NCI-H69 (cell line): ENCODE data around the gene TRAIP.
A peak's percentile ranks its signal among the peaks of the same experiment; 100 is the strongest.
"Not testable (repeated sequence)": the region's sequence is repeated elsewhere in the genome, so short reads cannot be mapped to it uniquely, and the experiment has no call there.

Source experiments
- DNase-seq: peaks from one replicate; lab custom pipeline; 2025; lab: John Stamatoyannopoulos, UW

TRAIP gene, protein sequence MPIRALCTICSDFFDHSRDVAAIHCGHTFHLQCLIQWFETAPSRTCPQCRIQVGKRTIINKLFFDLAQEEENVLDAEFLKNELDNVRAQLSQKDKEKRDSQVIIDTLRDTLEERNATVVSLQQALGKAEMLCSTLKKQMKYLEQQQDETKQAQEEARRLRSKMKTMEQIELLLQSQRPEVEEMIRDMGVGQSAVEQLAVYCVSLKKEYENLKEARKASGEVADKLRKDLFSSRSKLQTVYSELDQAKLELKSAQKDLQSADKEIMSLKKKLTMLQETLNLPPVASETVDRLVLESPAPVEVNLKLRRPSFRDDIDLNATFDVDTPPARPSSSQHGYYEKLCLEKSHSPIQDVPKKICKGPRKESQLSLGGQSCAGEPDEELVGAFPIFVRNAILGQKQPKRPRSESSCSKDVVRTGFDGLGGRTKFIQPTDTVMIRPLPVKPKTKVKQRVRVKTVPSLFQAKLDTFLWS

GRCh38 chr3:49856181-49857005 lies at the start of gene TRAIP:
TSS of gene TRAIP (minus strand) at chr3:49856564. CDS start at chr3:49856453, 111 bp downstream.
- DNase-seq, result peak; percentile 95

- not testable (repeated sequence) for DNase-seq
Observed at GRCh38 chr3:49904448-49904847, 48.1 kb upstream of the TRAIP start.

- peak; percentile 94 for DNase-seq
Observed at GRCh38 chr3:49903451-49904424, 47.4 kb upstream of the TRAIP start, which contains the start of gene MST1R. TSS of gene MST1R (minus strand) at chr3:49903873. CDS start at chr3:49903609, 264 bp downstream.

DNA sequence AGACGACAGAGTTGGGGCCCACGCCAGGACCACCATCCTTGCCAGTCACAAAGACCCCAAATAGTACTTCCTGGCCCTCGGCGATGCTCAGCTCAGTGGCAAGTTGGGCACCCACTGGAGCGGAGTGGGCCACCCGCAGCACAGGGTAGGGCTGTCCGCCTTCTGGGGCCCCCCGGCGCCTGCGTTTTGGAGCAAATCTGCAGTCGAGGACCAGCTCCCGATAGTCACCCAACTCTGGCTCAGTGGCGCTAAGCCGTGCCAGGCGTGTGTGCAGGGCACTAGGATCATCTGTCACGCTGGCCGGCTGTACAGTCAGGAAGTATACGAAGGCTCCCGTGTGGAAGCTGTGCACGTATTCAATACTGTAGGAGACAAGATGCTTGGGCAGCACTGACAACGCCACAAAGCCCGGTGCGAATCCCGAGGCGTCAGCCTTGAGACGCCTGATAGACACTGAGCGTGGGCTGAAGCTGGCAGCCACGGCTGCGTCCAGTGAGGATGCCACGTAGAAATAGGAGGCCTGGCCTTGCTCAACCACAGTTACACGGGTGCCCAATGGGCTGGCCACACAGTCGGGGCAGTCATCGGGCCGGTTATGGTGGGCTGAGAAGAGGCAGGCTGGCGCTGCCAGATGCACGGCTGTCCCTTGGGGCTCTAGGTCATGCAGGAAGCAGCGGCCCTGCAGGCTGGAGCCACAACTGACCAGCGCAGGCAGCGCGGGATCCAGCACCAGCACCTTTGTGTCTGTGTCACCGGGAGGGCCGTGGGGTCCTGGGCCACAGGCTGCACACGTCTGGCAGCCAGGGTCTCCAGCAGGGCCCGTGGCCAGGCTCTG lies 46.4 kb upstream of the TRAIP start:
- DNase-seq, result no peak

DNA sequence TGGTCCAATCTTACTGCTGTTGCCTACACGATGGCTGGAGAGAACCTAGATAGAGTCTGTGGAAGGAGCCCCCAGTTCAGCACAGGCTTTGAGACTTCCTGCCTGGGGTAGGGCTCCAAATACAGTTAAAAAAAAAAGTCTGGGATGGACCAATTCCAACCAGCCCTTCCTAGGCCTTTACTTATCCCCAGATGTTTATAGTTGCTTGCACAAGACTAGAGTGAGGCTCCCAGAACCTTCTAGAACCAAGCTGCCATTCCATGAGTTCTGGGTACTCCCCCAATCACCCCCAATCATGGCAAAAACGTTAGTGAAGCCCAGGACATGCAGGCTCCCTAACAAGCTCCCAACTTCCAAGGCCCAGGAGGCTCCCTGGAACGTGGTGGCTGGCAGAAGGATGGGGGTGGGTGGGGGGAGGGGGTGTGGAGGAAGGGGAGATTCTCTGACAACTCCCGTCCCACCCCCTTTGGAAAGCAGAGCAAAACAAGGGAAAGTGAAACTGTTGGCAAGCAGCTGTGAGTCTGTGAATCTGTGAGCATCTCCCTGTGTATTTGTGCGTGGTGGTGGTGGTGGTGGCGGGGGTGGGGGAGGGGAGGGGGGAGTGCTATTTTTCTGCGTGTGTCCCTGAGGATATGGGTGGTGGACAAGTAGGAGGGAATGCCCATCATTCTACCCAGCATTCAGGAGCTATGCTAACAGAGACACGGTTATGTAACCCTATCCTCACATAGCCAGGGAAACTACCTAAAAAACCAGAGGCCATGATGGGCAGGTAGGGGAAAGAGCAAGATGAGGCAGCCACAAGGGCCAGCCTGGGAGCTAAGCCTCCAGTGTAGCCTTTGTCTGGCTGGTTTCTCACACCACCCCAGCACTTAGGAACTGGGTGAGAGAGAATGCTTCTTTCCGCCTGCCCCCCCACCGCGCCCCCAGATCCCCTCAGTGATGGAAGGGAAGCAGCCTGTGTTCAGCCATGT lies 45.3 kb upstream of the TRAIP start:
- DNase-seq, result peak; percentile 15

GRCh38 chr3:49900491-49901153 lies 44.3 kb upstream of the TRAIP start:
- DNase-seq, result peak; percentile 71

DNA sequence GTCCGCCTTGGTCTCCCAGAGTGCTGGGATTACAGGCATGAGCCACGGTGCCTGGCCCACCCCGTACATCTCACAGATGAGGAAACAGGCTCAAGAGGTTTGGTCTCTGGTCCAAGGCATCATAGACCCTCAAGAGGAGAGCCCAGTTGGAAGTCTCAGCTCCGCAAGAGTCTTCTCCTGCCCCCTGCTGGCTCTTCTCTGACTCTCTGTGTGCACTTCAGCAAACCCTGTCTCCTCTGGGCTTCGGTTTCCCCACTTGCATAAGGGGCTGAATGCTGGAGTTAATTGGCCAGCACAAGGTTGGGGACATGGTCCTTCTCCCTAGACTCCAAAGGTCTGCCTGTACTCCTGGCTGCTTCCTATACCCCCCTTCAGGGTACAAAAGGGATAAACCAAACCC lies 43.5 kb upstream of the TRAIP start:
- DNase-seq, result peak; percentile 33

- DNase-seq, result no peak
Observed at GRCh38 chr3:49898991-49899390, 42.6 kb upstream of the TRAIP start.

GRCh38 chr3:49896345-49896744 lies 40.0 kb upstream of the TRAIP start:
- DNase-seq, result no peak

- DNase-seq, result no peak
Observed at GRCh38 chr3:49895791-49896190, 39.4 kb upstream of the TRAIP start.

DNA sequence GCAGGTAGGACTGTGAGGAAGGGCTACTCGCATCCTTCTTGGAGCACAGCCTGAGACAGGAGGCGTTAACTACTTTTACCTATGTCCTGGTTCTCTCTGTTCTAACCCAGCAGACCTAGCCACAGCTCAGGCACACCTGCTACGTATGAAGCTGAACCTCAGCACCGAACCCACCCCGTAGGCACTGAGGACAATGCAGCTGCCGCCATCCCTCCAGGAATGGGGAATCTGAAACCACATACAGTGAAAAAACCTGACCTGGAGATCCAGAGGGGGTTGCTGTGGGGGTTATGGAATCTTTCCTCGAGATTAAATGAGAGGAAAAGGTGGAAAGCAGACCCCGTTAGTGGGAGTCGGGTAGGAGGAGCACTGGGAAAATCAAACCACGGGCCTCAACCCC lies 32.9 kb upstream of the TRAIP start:
- DNase-seq, result no peak

DNA sequence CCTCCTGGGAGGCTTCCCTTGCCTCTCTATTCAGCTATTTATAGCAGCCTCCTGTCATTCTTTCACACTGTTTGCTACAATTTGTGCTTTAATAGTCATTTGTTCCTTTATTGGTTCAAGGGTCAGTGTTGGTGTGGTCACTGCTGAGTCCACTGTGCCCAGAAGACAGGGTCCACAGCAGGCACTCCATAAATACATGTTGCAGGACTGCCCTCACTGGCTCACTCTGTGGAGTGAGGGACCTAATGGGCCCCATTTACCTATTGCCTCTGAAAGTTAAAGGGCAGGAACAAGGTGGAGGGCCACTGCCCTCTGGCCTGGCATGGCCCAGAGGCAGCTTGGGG lies 30.5 kb upstream of the TRAIP start:
- no peak for DNase-seq

- DNase-seq, result no peak
Observed at GRCh38 chr3:49883998-49884397, 27.6 kb upstream of the TRAIP start.

- no peak for DNase-seq
Observed at GRCh38 chr3:49882166-49882565, 25.8 kb upstream of the TRAIP start.

DNA sequence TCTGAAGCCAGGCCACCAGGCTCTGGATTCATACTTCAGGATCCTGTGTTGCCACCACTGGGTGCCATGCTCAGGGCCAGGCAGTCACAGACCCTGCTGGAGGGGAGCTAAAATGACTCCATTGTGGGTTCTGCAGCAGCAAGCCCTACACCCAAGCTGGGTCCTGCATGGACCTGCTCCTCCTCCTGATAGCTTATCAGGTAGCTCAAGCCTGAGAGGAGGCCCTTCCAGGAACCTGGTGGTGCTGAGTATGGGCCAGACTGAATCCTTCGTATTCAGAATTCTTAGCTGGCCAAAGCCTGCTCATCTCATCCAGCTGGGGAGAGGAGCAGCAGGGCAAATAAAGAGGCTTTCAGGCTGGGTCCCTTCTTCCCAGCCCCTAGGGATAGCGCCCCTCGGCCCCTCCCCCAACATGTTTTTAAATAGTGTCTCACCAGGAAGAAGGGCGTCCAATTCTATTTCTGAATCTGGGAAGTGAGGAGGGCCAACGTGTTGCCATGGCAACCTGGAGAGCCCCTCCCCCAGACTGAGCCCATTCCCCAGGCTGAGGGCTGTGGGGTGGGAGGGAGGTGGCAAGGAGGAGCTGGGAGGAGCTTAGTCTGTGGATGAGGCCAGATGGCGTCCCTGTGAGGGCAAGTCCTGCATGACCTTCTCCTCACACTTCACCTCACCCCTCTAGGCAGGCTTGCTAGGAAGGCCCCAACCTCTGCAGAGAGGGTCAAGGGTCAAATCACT lies 24.4 kb upstream of the TRAIP start:
- DNase-seq, result peak; percentile 27

DNA sequence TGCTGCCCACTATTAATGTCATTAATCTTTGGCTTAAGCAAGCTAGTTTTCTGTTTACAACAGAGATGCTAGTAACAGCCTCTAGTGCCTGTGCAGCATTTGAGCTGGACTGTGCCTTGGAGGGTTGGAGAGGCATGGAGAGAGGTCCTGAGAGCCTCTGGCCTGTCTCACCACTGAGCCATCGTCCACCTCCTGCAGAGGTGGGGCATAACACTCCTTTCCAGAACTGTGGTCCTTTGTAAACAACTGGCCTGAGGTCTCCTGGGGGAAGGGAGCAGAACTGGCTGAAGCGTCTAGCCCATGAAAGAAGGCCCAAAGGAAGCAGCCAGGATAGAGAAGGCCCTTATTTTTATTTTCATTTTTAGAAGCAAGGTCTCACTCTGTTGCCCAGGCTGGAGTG lies 23.4 kb upstream of the TRAIP start:
- no peak for DNase-seq

DNA sequence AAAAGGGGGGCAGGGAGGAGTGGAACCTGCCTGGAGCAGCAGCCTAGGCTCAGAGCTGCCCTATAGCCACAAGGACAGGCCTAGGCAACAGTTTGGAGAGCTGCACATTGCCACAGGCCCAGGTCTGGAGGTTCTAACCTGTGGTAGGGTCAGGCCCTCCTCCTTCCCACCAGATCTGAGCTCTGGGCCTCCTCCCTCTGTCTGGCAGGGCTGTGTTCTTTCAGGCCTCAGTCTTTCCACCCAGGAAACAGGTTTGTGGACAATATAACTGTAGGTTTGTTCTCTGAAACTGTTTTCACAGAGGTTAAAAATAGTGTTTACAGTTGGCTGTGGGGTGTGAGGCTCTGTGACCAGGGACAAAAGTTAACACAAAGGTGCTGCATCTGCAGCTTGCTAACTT lies 22.3 kb upstream of the TRAIP start:
- DNase-seq, result no peak

DNA sequence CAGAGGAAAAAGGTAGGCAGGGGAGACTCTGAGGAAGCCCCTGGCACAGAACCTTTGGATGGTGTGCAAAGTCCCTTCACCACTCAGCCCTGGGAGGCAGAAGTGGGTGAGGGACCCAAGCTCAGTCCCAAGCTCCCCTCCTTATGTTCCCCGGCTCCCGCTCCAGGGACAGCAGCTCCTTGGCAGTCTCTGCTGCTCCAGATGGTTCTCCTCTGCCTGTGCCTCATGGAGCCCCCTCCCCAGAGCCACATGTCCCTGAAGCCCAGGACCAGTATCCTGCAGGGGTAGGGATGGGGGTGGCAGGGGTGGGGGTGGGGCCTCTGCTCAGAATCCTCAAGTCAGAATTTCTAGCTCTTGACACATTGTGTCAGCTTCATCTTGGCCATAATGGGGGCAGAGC lies 21.4 kb upstream of the TRAIP start:
- DNase-seq, result no peak
